ENCODE data around the gene HELZ2.

The HELZ2 gene

GRCh38 chr20:63553251-63553932 lies 20.6 kb downstream of the HELZ2 start:
- peak; percentile 80 to 85 for DNase-seq (ENCODE audit: low read depth in 1 of 2, low spot score in 1 of 2)

GRCh38 chr20:63552481-63553249 lies 21.4 kb downstream of the HELZ2 start:
- DNase-seq (ENCODE audit: low read depth in 1 of 2, low spot score in 1 of 2) = no peak

GRCh38 chr20:63551068-63551467 lies 23.0 kb downstream of the HELZ2 start:
- DNase-seq (ENCODE audit: low read depth in 1 of 2, low spot score in 1 of 2) = no peak

- DNase-seq (ENCODE audit: low read depth in 1 of 2, low spot score in 1 of 2) = no peak
Measured at GRCh38 chr20:63549679-63550282, 24.3 kb downstream of the HELZ2 start.

- no peak for DNase-seq (ENCODE audit: low read depth in 1 of 2, low spot score in 1 of 2)
Measured at GRCh38 chr20:63549019-63549418, 25.0 kb downstream of the HELZ2 start.

- no peak for DNase-seq (ENCODE audit: low read depth in 1 of 2, low spot score in 1 of 2)
Measured at GRCh38 chr20:63548542-63548941, 25.5 kb downstream of the HELZ2 start.

GRCh38 chr20:63547725-63548480 lies 26.1 kb downstream of the HELZ2 start, which contains the start of gene SRMS:
TSS of gene SRMS (minus strand) at chr20:63547749. CDS start at chr20:63547463, 286 bp downstream.
- DNase-seq (ENCODE audit: low read depth in 1 of 2, low spot score in 1 of 2) = no peak

- DNase-seq (ENCODE audit: low read depth in 1 of 2, low spot score in 1 of 2) = no peak
Measured at GRCh38 chr20:63546956-63547724, 26.9 kb downstream of the HELZ2 start.

- no peak for DNase-seq (ENCODE audit: low read depth in 1 of 2, low spot score in 1 of 2)
Measured at GRCh38 chr20:63546256-63546955, 27.6 kb downstream of the HELZ2 start.

GRCh38 chr20:63545814-63546213 lies 28.2 kb downstream of the HELZ2 start:
- no peak for DNase-seq (ENCODE audit: low read depth in 1 of 2, low spot score in 1 of 2)

- no peak for DNase-seq (ENCODE audit: low read depth in 1 of 2, low spot score in 1 of 2)
Measured at GRCh38 chr20:63544958-63545516, 29.0 kb downstream of the HELZ2 start.

- no peak for DNase-seq (ENCODE audit: low read depth in 1 of 2, low spot score in 1 of 2)
Measured at GRCh38 chr20:63544241-63544957, 29.6 kb downstream of the HELZ2 start.

GRCh38 chr20:63543733-63544132 lies 30.3 kb downstream of the HELZ2 start:
- DNase-seq (ENCODE audit: low read depth in 1 of 2, low spot score in 1 of 2) = no peak

GRCh38 chr20:63543131-63543530 lies 30.9 kb downstream of the HELZ2 start:
- DNase-seq (ENCODE audit: low read depth in 1 of 2, low spot score in 1 of 2) = no peak

GRCh38 chr20:63542696-63543095 lies 31.3 kb downstream of the HELZ2 start:
- no peak for DNase-seq (ENCODE audit: low read depth in 1 of 2, low spot score in 1 of 2)

- no peak for DNase-seq (ENCODE audit: low read depth in 1 of 2, low spot score in 1 of 2)
Measured at GRCh38 chr20:63542031-63542559, 31.9 kb downstream of the HELZ2 start.

GRCh38 chr20:63541371-63541770 lies 32.7 kb downstream of the HELZ2 start:
- no peak for DNase-seq (ENCODE audit: low read depth in 1 of 2, low spot score in 1 of 2)

GRCh38 chr20:63540417-63541186 lies 33.4 kb downstream of the HELZ2 start:
- no peak for DNase-seq (ENCODE audit: low read depth in 1 of 2, low spot score in 1 of 2)

Data from activated T-helper 1 cell treated with anti-CD3 and anti-CD28 coated beads, Interleukin-2, amount 50 U/mL, for 16 hours (primary cell).